ENCODE data around the gene DAAM2. TPM values are rescaled to one million over a fixed set of nuclear protein-coding genes. Genes with fewer than 3 reads are reported as not detected.

The DAAM2 gene
- total and polyA plus RNA-seq, 2 of the 8 experiments (the other 6 are each of a cell fraction or from before 2014, with no cell fraction given): 1.5 to 2.9 TPM

DNA sequence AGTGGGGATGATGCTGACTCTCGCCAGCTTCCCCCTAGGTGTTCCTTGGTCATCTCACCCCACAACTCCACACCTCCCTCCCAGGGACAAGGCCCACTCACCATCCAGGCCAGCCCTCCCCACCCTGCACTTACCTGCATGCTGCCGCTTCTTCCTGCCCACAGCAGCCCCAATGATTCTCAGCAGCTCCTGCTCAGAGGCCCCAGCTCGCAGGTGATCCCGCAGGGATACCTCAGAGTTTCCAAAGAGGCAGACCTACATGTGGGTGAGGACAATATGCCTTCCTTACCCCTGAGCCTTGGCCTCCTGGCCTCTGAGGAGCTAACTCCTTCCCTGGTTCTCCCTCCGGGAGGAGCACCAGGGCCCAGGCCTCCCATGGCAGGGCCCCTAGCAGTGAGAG is 117.5 kb downstream of the DAAM2 start (continued):
- TF ChIP-seq BCL11A (IDR thresholded peaks at IDR 0.05; ENCODE audit: low read depth in 2 of 2, low read length in 2 of 2) (no peak), CHD2 (IDR thresholded peaks at IDR 0.05; ENCODE audit: low read length) (no peak), SUZ12 (IDR thresholded peaks at IDR 0.05; ENCODE audit: low read length) (no peak), SIRT6 (IDR thresholded peaks at IDR 0.05; ENCODE audit: low read length) (no peak), USF2 (IDR thresholded peaks at IDR 0.05; ENCODE audit: low read length) (no peak), TAF7 (optimal IDR thresholded peaks at IDR 0.05; ENCODE audit: borderline replicate concordance, low read depth, low read length) (no peak), MAFK (IDR thresholded peaks at IDR 0.05; ENCODE audit: low read depth, low read length) (no peak), TBP (IDR thresholded peaks at IDR 0.05; ENCODE audit: low read depth, low read length) (no peak)
